H1 (cell line): ENCODE measurements around the gene SNX33. TPM values are rescaled to one million over a fixed set of nuclear protein-coding genes. Genes with fewer than 3 reads are reported as not detected.
A peak's percentile ranks its signal among the peaks of the same experiment; 100 is the strongest.

Source experiments
- CTCF ChIA-PET: fragments of 300-600 bp; sonication (Branson Sonifier 250); formaldehyde crosslinking; loops from one replicate; lab custom pipeline; 2021; ENCODE audit not compliant: partially characterized antibody; lab: Charles Lee
- POLR2A ChIA-PET: fragments of 300-600 bp; sonication (Branson Sonifier 250); formaldehyde crosslinking; loops from one replicate; lab custom pipeline; 2021; ENCODE audit warnings: inconsistent platforms; ENCODE audit not compliant: partially characterized antibody; lab: Charles Lee
- DNase-seq, 2 experiments: peaks; one replicate each; pipeline versions ENCODE4 v3.0.0 to v3.0.0-alpha.2; 2010 to 2022; ENCODE audit warnings: low spot score in 2 of 2, low read depth in 1 of 2, mixed read lengths in 1 of 2
- FAIRE-seq: peaks from 2 replicates; lab custom pipeline; 2011; peaks lifted over from hg19 to GRCh38; lab: Jason Lieb, UNC
- H2AFZ ChIP-seq: 2 replicates; pipeline ENCODE4 v1.8.1; 2012; ENCODE audit warnings: low read length, inconsistent platforms
- H2AK5ac ChIP-seq: 2 replicates; pipeline ENCODE4 v1.6.1; 2013; ENCODE audit warnings: low read depth, low read length
- H2BK120ac ChIP-seq: replicated peaks from 2 replicates; pipeline ENCODE3; 2013; ENCODE audit warnings: low read depth, low read length, inconsistent platforms
- H2BK12ac ChIP-seq: 2 replicates; pipeline ENCODE4 v1.6.1; 2013; ENCODE audit warnings: low read depth, low read length
- H2BK15ac ChIP-seq: 2 replicates; pipeline ENCODE4 v1.6.1; 2013; ENCODE audit warnings: low read length
- H2BK20ac ChIP-seq: 2 replicates; pipeline ENCODE4 v1.6.1; 2013; ENCODE audit warnings: low read length
- H2BK5ac ChIP-seq: 2 replicates; pipeline ENCODE4 v1.6.1; 2013; ENCODE audit warnings: low read depth, low read length
- H3K14ac ChIP-seq: 2 replicates; pipeline ENCODE4 v1.6.1; 2013; ENCODE audit warnings: inconsistent platforms; ENCODE audit not compliant: insufficient read length
- H3K18ac ChIP-seq: 2 replicates; pipeline ENCODE4 v1.6.1; 2013; ENCODE audit warnings: low read length; ENCODE audit errors: extremely low read depth
- H3K23ac ChIP-seq: 2 replicates; pipeline ENCODE4 v1.6.1; 2013; ENCODE audit warnings: inconsistent platforms; ENCODE audit not compliant: insufficient read length
- H3K23me2 ChIP-seq: 2 replicates; pipeline ENCODE4 v1.6.1; 2013; ENCODE audit warnings: low read depth, low read length
- H3K27ac ChIP-seq: 2 replicates; pipeline ENCODE4 v1.6.1; 2011; ENCODE audit warnings: low read depth, low read length, inconsistent platforms
- H3K27me3 ChIP-seq, 4 experiments: replicated peaks in 1 of 4; 1 replicate in 1 of 4; 2 replicates in 3 of 4; pipeline versions ENCODE4 v1.6.1 to v1.8.1; 2011 to 2013; ENCODE audit warnings: low read length in 3 of 4, mild to moderate bottlenecking in 3 of 4, inconsistent platforms in 2 of 4, mixed read lengths in 2 of 4, moderate library complexity in 1 of 4; ENCODE audit not compliant: control insufficient read depth in 3 of 4, insufficient read depth in 3 of 4; ENCODE audit errors: extremely low read depth in 1 of 4
- H3K36me3 ChIP-seq, 4 experiments: 2 replicates each; pipeline versions ENCODE4 v1.6.1 to v1.8.1; 2011 to 2013; ENCODE audit warnings: mild to moderate bottlenecking in 4 of 4, low read length in 3 of 4, moderate library complexity in 2 of 4, control low read depth in 1 of 4, inconsistent platforms in 1 of 4; ENCODE audit not compliant: insufficient read depth in 4 of 4, control insufficient read depth in 2 of 4
- H3K4ac ChIP-seq: replicated peaks from 2 replicates; pipeline ENCODE3; 2013; ENCODE audit warnings: low read length, low read depth, mixed read lengths, inconsistent platforms; ENCODE audit not compliant: insufficient read length
- H3K4me1 ChIP-seq, 4 experiments: replicated peaks in 1 of 4; 1 replicate in 1 of 4; 2 replicates in 3 of 4; pipeline versions ENCODE4 v1.6.1 to v1.8.1; 2011 to 2013; ENCODE audit warnings: low read length in 3 of 4, inconsistent platforms in 2 of 4, mixed read lengths in 1 of 4; ENCODE audit not compliant: insufficient read depth in 4 of 4, control insufficient read depth in 3 of 4
- H3K4me2 ChIP-seq, 2 experiments: 2 replicates each; pipeline versions ENCODE4 v1.6.1 to v1.8.1; 2011 to 2013; ENCODE audit warnings: low read depth in 2 of 2, low read length in 2 of 2, control low read depth in 1 of 2, inconsistent platforms in 1 of 2, mild to moderate bottlenecking in 1 of 2; ENCODE audit not compliant: insufficient read depth in 1 of 2
- H3K4me3 ChIP-seq, 4 experiments: fragments of 200-600, 300-600 bp in 1 of 4; sonication (generic), shearing (Covaris generic), sonication (Bioruptor Twin) in 1 of 4; 2 replicates each; pipeline versions ENCODE4 v1.5.1 to v1.8.1; 2011 to 2016; ENCODE audit warnings: low read length in 4 of 4, low read depth in 3 of 4, control low read depth in 2 of 4, inconsistent platforms in 2 of 4, mild to moderate bottlenecking in 2 of 4, mixed read lengths in 1 of 4, moderate library complexity in 1 of 4; ENCODE audit not compliant: insufficient read depth in 2 of 4; ENCODE audit errors: extremely low read depth in 1 of 4
- H3K56ac ChIP-seq: replicated peaks from 2 replicates; pipeline ENCODE3; 2013; ENCODE audit warnings: low read depth, mild to moderate bottlenecking, mixed read lengths, low read length, inconsistent platforms; ENCODE audit not compliant: insufficient read length
- H3K79me1 ChIP-seq: 2 replicates; pipeline ENCODE4 v1.6.1; 2013; ENCODE audit warnings: low read depth, low read length, control low read depth
- H3K79me2 ChIP-seq, 2 experiments: 2 replicates each; pipeline versions ENCODE4 v1.6.1 to v1.8.1; 2012 to 2013; ENCODE audit warnings: low read length in 2 of 2, mild to moderate bottlenecking in 2 of 2, inconsistent platforms in 1 of 2; ENCODE audit not compliant: insufficient read depth in 2 of 2, control insufficient read depth in 1 of 2
- H3K9ac ChIP-seq, 4 experiments: replicated peaks in 1 of 4; 1 replicate in 1 of 4; 2 replicates in 3 of 4; pipeline versions ENCODE4 v1.6.1 to v1.8.1; 2011 to 2013; ENCODE audit warnings: low read depth in 3 of 4, low read length in 3 of 4, control low read depth in 2 of 4, mild to moderate bottlenecking in 2 of 4, moderate library complexity in 2 of 4, inconsistent platforms in 1 of 4; ENCODE audit errors: extremely low read depth in 1 of 4
- H3K9me3 ChIP-seq, 2 experiments: 2 replicates each; pipeline versions ENCODE4 v1.6.1 to v1.8.1; 2012 to 2013; ENCODE audit warnings: mild to moderate bottlenecking in 2 of 2, moderate library complexity in 2 of 2, control low read depth in 1 of 2, inconsistent platforms in 1 of 2, low read depth in 1 of 2, low read length in 1 of 2, mixed read lengths in 1 of 2; ENCODE audit not compliant: insufficient read depth in 2 of 2
- H4K20me1 ChIP-seq, 2 experiments: replicated peaks in 1 of 2; 2 replicates each; pipeline versions ENCODE3 to v1.8.1; 2011 to 2013; ENCODE audit warnings: inconsistent platforms in 2 of 2, low read length in 2 of 2, mild to moderate bottlenecking in 1 of 2; ENCODE audit not compliant: insufficient read depth in 2 of 2, control insufficient read depth in 1 of 2
- H4K5ac ChIP-seq: 2 replicates; pipeline ENCODE4 v1.6.1; 2013; ENCODE audit warnings: low read length, low read depth, mixed read lengths, inconsistent platforms; ENCODE audit not compliant: insufficient read length
- H4K8ac ChIP-seq: 2 replicates; pipeline ENCODE4 v1.8.0; 2013; ENCODE audit warnings: mild to moderate bottlenecking, moderate library complexity, low read length, inconsistent platforms; ENCODE audit not compliant: insufficient read depth; ENCODE audit errors: extremely low read depth
- H4K91ac ChIP-seq: replicated peaks from 2 replicates; pipeline ENCODE3; 2013; ENCODE audit warnings: low read length, mixed read lengths, inconsistent platforms; ENCODE audit not compliant: insufficient read length
- JUND ChIP-seq: IDR thresholded peaks from 2 replicates; pipeline ENCODE4 v1.6.1; 2011; ENCODE audit warnings: mild to moderate bottlenecking, improper control_type of control experiment, low read length
- KDM1A ChIP-seq: fragments of 200-600, 300-600 bp; sonication (generic); IDR thresholded peaks from 2 replicates; pipeline ENCODE4 v1.7.1; 2016; ENCODE audit warnings: mild to moderate bottlenecking, low read length, borderline replicate concordance
- POLR2AphosphoS5 ChIP-seq: IDR thresholded peaks from 2 replicates; pipeline ENCODE4 v1.6.1; 2011; ENCODE audit warnings: low read depth, low read length
- RNF2 ChIP-seq: fragments of 200-900, 300-1000 bp; sonication (generic); IDR thresholded peaks from 2 replicates; pipeline ENCODE4 v1.7.1; 2016; ENCODE audit warnings: borderline replicate concordance, low read depth, mild to moderate bottlenecking, antibody characterized with exemption, low read length; ENCODE audit not compliant: poor library complexity, severe bottlenecking; ENCODE audit errors: missing control alignments
- SP2 ChIP-seq: IDR thresholded peaks from 2 replicates; pipeline ENCODE4 v1.6.1; 2012; ENCODE audit warnings: mild to moderate bottlenecking, low read length, inconsistent platforms
- YY1 ChIP-seq: IDR thresholded peaks from 2 replicates; pipeline ENCODE4 v1.6.1; 2011; ENCODE audit warnings: low read depth, mild to moderate bottlenecking, low read length
- WGBS, 2 experiments: shearing (Covaris generic) in 1 of 2; methylation state at CpG; one replicate each; pipeline versions ENCODE4 v1.1.6 to v1.1.7; 2013 to 2015; ENCODE audit warnings: low lambda C conversion rate in 2 of 2, mixed read lengths in 2 of 2, inconsistent platforms in 1 of 2, low coverage in 1 of 2, missing lambda C conversion rate in 1 of 2; ENCODE audit not compliant: insufficient replicate concordance in 2 of 2, insufficient coverage in 1 of 2, insufficient read length in 1 of 2; ENCODE audit errors: extremely low coverage in 1 of 2, missing lambda C conversion rate in 1 of 2; 5-methylcytosine and 5-hydroxymethylcytosine counted together
- polyA plus RNA-seq, 7 experiments: library from polyadenylated mRNA; depleted of rRNA in 3 of 7; stranded (reverse) in 5 of 7; unstranded in 2 of 7; fragments of >200 nt in 5 of 7; fragments of 200-250 nt in 2 of 7; gene quantifications; 1 replicate in 5 of 7; 2 replicates in 1 of 7; 4 replicates in 1 of 7; pipeline versions ENCODE4 v1.2.1 to v1.2.3, GENCODE V29; 2011 to 2013; ENCODE audit warnings: missing spikeins in 2 of 7, mixed read lengths in 2 of 7
- total RNA-seq: library from RNA; stranded (reverse); fragmentation: NEBNext Ultra II Directional; extraction: Animal tissue kit (Norgen Biotek cat#: 25700); gene quantifications from 2 replicates; pipeline ENCODE4 v1.2.1, GENCODE V29; 2021

Gene SNX33
- total and polyA plus RNA-seq, 2 of the 8 experiments (the other 6 are each of a cell fraction or from before 2014, with no cell fraction given), result 14.3 to 22.9 TPM

DNA sequence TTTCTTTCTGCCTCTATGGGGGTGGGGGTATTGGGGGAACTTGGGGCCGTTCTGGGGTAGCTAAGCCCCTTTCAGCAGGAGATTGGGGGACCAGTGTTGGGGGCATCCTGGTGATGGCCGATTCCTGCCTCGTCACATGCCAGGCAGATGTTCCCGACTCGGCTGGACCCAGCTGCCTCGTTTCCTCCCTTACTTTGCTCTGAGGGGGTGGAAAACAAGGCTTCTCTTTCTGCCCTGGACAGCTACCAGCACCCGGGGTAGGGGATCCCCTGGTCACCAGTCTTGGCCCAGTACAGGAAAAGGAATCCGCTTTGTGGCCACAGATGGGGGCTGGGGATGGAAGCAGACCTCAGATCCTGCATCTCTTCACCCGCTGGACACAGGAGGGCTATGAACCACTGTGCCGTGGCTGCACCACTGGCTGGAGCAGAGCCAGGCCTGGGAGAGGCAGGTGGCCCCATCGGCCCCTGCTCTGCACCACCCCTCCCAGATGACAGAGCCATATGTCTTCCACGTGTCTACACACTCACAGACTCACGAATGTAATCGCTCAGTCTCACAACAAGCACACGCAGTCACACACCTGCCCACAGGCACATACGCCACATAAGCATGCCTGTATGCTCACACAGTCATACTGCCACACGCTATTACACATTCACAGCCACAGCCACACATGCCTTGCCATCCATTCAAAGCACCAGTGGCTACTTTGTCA, 12.4 kb downstream of the SNX33 start:
- Histone ChIP-seq H4K20me1 (peaks cover 5 to 22% of the 10 kb centered on the region in 2 experiments), H3K36me3 (0 out of 8 replicates have a peak, but pooled peaks cover 0 to 4% (median 0%) of the 10 kb centered on the region in 4 experiments), H3K23me2 (no peaks in the 10 kb centered on the region; the same call in 1 of the 2 replicates), H3K9ac (no peak overlapping the region), H3K4me1 (peaks cover 0 to 6% (median 2%) of the 10 kb centered on the region in 4 experiments; a peak in 2 of 7 replicates), H2AFZ (no peak overlapping the region), H3K4me2 (no peak overlapping the region), H2BK120ac (no peak overlapping the region), H3K4me3 (no peak overlapping the region), H2BK20ac (no peak overlapping the region), H3K79me1 (peaks cover 5% of the 10 kb centered on the region; the same call in 1 of the 2 replicates), H4K8ac (peak overlapping the region; percentile 41; the same call in 1 of the 2 replicates), H2BK15ac (no peak overlapping the region), H2AK5ac (no peak overlapping the region), H3K23ac (no peak overlapping the region), H3K9me3 (no peaks in the 10 kb centered on the region), H3K27ac (no peak overlapping the region; the same call in 1 of the 2 replicates), H3K14ac (no peak overlapping the region), H3K18ac (no peak overlapping the region), H2BK5ac (peak overlapping the region; percentile 81; the same call in 1 of the 2 replicates), H4K91ac (no peak overlapping the region), H3K56ac (no peak overlapping the region), H3K4ac (no peak overlapping the region)
- DNase-seq (no peak), FAIRE-seq (no peak)
- ChIA-PET CTCF (interaction anchor here (0.5 to 1.7 kb wide), 9 partner anchors 8 to 128 kb away, joined by 3 to 6 read pairs (median 4); partner anchors contain the start of gene SNX33), POLR2A (interaction anchor here (1.0 to 1.9 kb wide), 4 partner anchors 11 to 20 kb away, joined by 3 to 10 read pairs (median 6); partner anchors contain the start of genes IMP3 and SNX33)
- 86% methylated on average over 16 of the region's 17 CpGs; no CpG with 5 or more reads in 1 of the 2 experiments for WGBS, 2 experiments
- TF ChIP-seq JUND (no peak), RNF2 (no peak), YY1 (no peak), POLR2AphosphoS5 (no peak), SP2 (no peak), KDM1A (no peak)
- TF ChIP-seq, all 59 proteins: peak for 0
- H2BK12ac ChIP-seq, result no peak overlapping the region
- H3K79me2 ChIP-seq, result peaks cover 0 to 9% of the 10 kb centered on the region in 2 experiments; a peak in 1 of 4 replicates
- H3K27me3 ChIP-seq, result peaks cover 0 to 3% (median 0%) of the 10 kb centered on the region in 4 experiments; a peak in 1 of 7 replicates
- H4K5ac ChIP-seq, result no peak overlapping the region
